GM12878 (cell line): ENCODE data around the gene GLRX5.

Experiments
- ATF3 ChIP-seq: IDR thresholded peaks from 2 replicates; pipeline ENCODE4 v1.6.1; 2011; ENCODE audit warnings: low read depth, mild to moderate bottlenecking, low read length, moderate library complexity, borderline replicate concordance; ENCODE audit errors: extremely low read depth
- BHLHE40 ChIP-seq, 2 experiments: fragments of 450-650 bp in 1 of 2; IDR thresholded peaks; 2 replicates each; pipeline ENCODE4 v1.6.1; 2011 to 2017; ENCODE audit warnings: low read depth in 2 of 2, borderline replicate concordance in 1 of 2, improper control_type of control experiment in 1 of 2, low read length in 1 of 2, mild to moderate bottlenecking in 1 of 2
- EP300 ChIP-seq, 2 experiments: fragments of 150-350 bp in 1 of 2; IDR thresholded peaks; 2 replicates each; pipeline ENCODE4 v1.6.1; 2011 to 2012; ENCODE audit warnings: low read depth in 2 of 2, low read length in 2 of 2, borderline replicate concordance in 1 of 2, improper control_type of control experiment in 1 of 2, inconsistent platforms in 1 of 2; ENCODE audit not compliant: control insufficient read depth in 1 of 2
- ETV6 ChIP-seq, 2 experiments: fragments of 450-650 bp in 1 of 2; IDR thresholded peaks in 1 of 2; conservative IDR thresholded peaks in 1 of 2; 2 replicates each; pipeline ENCODE4 v1.6.1; 2014; ENCODE audit warnings: antibody characterized with exemption in 1 of 2, borderline replicate concordance in 1 of 2, low read depth in 1 of 2, mild to moderate bottlenecking in 1 of 2, moderate library complexity in 1 of 2
- JUND ChIP-seq: IDR thresholded peaks from 2 replicates; pipeline ENCODE4 v1.6.1; 2012; ENCODE audit warnings: low read depth, mild to moderate bottlenecking, low read length, improper control_type of control experiment, moderate library complexity
- POLR2A ChIP-seq: IDR thresholded peaks from 2 replicates; pipeline ENCODE4 v1.6.1; 2011; ENCODE audit warnings: low read depth, mild to moderate bottlenecking, low read length
- POLR2AphosphoS2 ChIP-seq: IDR thresholded peaks from 2 replicates; pipeline ENCODE4 v1.6.1; 2011; ENCODE audit warnings: low read depth, mild to moderate bottlenecking, low read length, improper control_type of control experiment, moderate library complexity
- RAD21 ChIP-seq: IDR thresholded peaks from 2 replicates; pipeline ENCODE4 v1.6.1; 2011; ENCODE audit warnings: mild to moderate bottlenecking, low read depth, low read length, moderate library complexity; ENCODE audit not compliant: insufficient read depth
- RFX5 ChIP-seq: IDR thresholded peaks from 2 replicates; pipeline ENCODE4 v1.6.1; 2011; ENCODE audit warnings: low read depth, low read length, improper control_type of control experiment
- SKIL ChIP-seq: fragments of 450-650 bp; IDR thresholded peaks from 2 replicates; pipeline ENCODE4 v1.6.1; 2017; ENCODE audit warnings: mild to moderate bottlenecking, low read depth, inconsistent platforms; ENCODE audit not compliant: poor library complexity, severe bottlenecking
- TF ChIP-seq, protein P1 (sequence below): IDR thresholded peaks from 2 replicates; pipeline ENCODE4 v1.6.1; 2012; ENCODE audit warnings: low read depth, low read length, improper control_type of control experiment
- TF ChIP-seq, protein P2 (sequence below), 3 experiments: IDR thresholded peaks in 2 of 3; conservative IDR thresholded peaks in 1 of 3; 2 replicates each; pipeline ENCODE4 v1.5.1; 2011; ENCODE audit warnings: low read depth in 3 of 3, low read length in 3 of 3, mild to moderate bottlenecking in 3 of 3, control low read depth in 2 of 3, moderate library complexity in 2 of 3, inconsistent platforms in 1 of 3, mixed read lengths in 1 of 3; ENCODE audit not compliant: control insufficient read depth in 2 of 3, insufficient read depth in 1 of 3; ENCODE audit errors: extremely low read depth in 1 of 3
- TF ChIP-seq, protein P3 (sequence below): IDR thresholded peaks from 2 replicates; pipeline ENCODE4 v1.6.1; 2011; ENCODE audit warnings: low read depth, low read length, improper control_type of control experiment, borderline replicate concordance

DNA sequence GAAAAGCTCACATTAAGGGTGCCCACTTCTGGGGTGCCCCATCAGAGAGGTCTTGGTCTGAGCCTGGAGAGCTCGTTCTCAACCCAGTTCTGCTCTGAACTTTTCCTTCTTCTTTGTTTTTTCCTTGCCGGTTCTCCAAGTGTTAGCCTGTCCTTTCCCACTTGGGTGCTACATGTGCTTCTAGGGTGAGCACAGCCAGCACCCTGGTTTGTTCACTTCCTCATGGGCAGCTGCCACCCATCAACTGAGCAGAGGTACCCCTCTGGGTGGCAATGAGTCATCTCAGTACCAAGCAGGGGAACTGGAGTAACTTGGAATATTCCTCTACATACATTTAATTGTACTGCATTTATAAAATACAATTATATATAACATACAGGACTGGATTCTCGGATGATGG, 14.5 kb upstream of the GLRX5 start:
- no peak for TF ChIP-seq EP300 (IDR thresholded peaks at IDR 0.05; ENCODE audit: borderline replicate concordance in 1 of 2, control insufficient read depth in 1 of 2, low read depth in 2 of 2, low read length in 2 of 2)
- TF ChIP-seq POLR2A, result no peak
- no peak for TF ChIP-seq RAD21
- no peak for TF ChIP-seq RFX5
- TF ChIP-seq, protein P1, sequence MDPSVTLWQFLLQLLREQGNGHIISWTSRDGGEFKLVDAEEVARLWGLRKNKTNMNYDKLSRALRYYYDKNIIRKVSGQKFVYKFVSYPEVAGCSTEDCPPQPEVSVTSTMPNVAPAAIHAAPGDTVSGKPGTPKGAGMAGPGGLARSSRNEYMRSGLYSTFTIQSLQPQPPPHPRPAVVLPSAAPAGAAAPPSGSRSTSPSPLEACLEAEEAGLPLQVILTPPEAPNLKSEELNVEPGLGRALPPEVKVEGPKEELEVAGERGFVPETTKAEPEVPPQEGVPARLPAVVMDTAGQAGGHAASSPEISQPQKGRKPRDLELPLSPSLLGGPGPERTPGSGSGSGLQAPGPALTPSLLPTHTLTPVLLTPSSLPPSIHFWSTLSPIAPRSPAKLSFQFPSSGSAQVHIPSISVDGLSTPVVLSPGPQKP, result no peak
- TF ChIP-seq POLR2AphosphoS2, result no peak
- TF ChIP-seq, protein P2, sequence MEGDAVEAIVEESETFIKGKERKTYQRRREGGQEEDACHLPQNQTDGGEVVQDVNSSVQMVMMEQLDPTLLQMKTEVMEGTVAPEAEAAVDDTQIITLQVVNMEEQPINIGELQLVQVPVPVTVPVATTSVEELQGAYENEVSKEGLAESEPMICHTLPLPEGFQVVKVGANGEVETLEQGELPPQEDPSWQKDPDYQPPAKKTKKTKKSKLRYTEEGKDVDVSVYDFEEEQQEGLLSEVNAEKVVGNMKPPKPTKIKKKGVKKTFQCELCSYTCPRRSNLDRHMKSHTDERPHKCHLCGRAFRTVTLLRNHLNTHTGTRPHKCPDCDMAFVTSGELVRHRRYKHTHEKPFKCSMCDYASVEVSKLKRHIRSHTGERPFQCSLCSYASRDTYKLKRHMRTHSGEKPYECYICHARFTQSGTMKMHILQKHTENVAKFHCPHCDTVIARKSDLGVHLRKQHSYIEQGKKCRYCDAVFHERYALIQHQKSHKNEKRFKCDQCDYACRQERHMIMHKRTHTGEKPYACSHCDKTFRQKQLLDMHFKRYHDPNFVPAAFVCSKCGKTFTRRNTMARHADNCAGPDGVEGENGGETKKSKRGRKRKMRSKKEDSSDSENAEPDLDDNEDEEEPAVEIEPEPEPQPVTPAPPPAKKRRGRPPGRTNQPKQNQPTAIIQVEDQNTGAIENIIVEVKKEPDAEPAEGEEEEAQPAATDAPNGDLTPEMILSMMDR (IDR thresholded peaks at IDR 0.05 in 2 of 3, conservative IDR thresholded peaks at IDR 0.05 in 1 of 3; ENCODE audit: control insufficient read depth in 2 of 3, extremely low read depth in 1 of 3, insufficient read depth in 1 of 3, low read depth in 3 of 3, low read length in 3 of 3), result no peak
- TF ChIP-seq ATF3, result no peak
- no peak for TF ChIP-seq JUND
- no peak for TF ChIP-seq SKIL
- TF ChIP-seq BHLHE40 (IDR thresholded peaks at IDR 0.05; ENCODE audit: borderline replicate concordance in 1 of 2, low read depth in 2 of 2, low read length in 1 of 2), result no peak
- TF ChIP-seq ETV6 (conservative IDR thresholded peaks at IDR 0.05 in 1 of 2, IDR thresholded peaks at IDR 0.05 in 1 of 2; ENCODE audit: borderline replicate concordance in 1 of 2, low read depth in 1 of 2), result no peak
- TF ChIP-seq, protein P3, sequence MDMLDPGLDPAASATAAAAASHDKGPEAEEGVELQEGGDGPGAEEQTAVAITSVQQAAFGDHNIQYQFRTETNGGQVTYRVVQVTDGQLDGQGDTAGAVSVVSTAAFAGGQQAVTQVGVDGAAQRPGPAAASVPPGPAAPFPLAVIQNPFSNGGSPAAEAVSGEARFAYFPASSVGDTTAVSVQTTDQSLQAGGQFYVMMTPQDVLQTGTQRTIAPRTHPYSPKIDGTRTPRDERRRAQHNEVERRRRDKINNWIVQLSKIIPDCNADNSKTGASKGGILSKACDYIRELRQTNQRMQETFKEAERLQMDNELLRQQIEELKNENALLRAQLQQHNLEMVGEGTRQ, result no peak
